Endothelial cell (in vitro differentiated cells): Measurements from ENCODE around the gene TMEM121B. TPM values are rescaled to one million over a fixed set of nuclear protein-coding genes. Genes with fewer than 3 reads are reported as not detected.

ENCODE experiments used
- DNase-seq: peaks from one replicate; pipeline ENCODE4 v3.0.0; 2021; ENCODE audit warnings: low spot score
- H3K27ac Mint-ChIP-seq: one replicate; pipeline ENCODE4 v1.8.0; 2021; ENCODE audit warnings: mixed read lengths, inconsistent platforms; ENCODE audit not compliant: unreplicated experiment
- H3K27me3 Mint-ChIP-seq: one replicate; pipeline ENCODE4 v1.8.0; 2021; ENCODE audit warnings: mild to moderate bottlenecking, moderate library complexity, mixed read lengths, inconsistent platforms; ENCODE audit not compliant: unreplicated experiment
- H3K36me3 Mint-ChIP-seq: one replicate; pipeline ENCODE4 v1.8.0; 2021; ENCODE audit warnings: mild to moderate bottlenecking, low read depth, mixed read lengths, inconsistent platforms; ENCODE audit not compliant: unreplicated experiment
- H3K4me1 Mint-ChIP-seq: one replicate; pipeline ENCODE4 v1.8.0; 2021; ENCODE audit warnings: mild to moderate bottlenecking, mixed read lengths, inconsistent platforms; ENCODE audit not compliant: unreplicated experiment
- H3K4me3 Mint-ChIP-seq: one replicate; pipeline ENCODE4 v1.8.0; 2021; ENCODE audit warnings: mild to moderate bottlenecking, mixed read lengths, inconsistent platforms; ENCODE audit not compliant: unreplicated experiment
- H3K9me3 Mint-ChIP-seq: one replicate; pipeline ENCODE4 v1.8.0; 2021; ENCODE audit warnings: mixed read lengths, inconsistent platforms; ENCODE audit not compliant: unreplicated experiment
- total RNA-seq: library from RNA; stranded (reverse); fragmentation: NEBNext Ultra II Directional; extraction: Animal tissue kit (Norgen Biotek cat#: 25700); gene quantifications from one replicate; pipeline ENCODE4 v1.2.1, GENCODE V29; 2021; ENCODE audit not compliant: unreplicated experiment
- TF ChIP-seq, protein P1 (sequence below): fragments of 200-600 bp; sonication (generic); IDR thresholded peaks from one replicate; pipeline ENCODE4 v1.5.0; 2021; ENCODE audit warnings: antibody characterized with exemption; ENCODE audit not compliant: unreplicated experiment

TMEM121B gene
- total RNA-seq, 1 donor from 2014 or later = 62.2 TPM

DNA sequence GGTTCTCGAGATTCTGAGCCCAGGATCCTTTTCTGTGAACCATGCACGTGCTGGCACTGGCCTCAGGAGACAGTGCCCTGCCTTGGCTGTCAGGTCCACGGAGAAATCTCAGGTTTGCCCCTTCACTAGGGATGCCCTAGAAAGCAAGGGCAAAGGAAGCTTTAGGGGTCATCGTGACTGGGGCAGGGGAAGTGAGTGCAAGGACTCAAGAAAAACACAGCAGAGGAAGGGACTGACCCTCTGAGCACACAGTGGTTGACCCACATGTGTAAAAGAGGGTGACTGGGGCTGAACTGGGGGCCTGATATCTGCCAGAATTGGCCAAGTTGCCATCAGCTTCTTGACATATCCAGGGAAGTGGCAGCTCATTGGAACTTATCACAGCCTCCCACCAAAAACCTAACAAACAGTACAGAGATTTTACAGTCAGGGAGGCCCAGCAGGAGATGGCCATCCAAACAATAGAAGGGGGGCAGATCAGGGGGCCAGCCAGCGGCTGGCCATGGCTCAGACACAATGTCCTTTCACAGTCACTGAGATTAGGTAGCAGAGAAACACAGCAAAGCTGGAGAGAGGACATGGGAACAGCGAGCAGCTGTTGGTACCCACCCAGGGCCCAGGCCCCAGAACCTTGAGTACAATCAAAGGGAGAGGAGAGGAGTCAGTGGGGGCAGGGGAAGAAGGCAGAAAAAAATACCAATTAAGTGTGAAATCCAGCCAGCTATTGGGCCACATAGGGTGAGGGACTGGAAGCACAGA, 4.4 kb downstream of the TMEM121B start:
- H3K27ac Mint-ChIP-seq = peak overlapping the region; percentile 97
- H3K4me3 Mint-ChIP-seq = peak overlapping the region; percentile 40

DNA sequence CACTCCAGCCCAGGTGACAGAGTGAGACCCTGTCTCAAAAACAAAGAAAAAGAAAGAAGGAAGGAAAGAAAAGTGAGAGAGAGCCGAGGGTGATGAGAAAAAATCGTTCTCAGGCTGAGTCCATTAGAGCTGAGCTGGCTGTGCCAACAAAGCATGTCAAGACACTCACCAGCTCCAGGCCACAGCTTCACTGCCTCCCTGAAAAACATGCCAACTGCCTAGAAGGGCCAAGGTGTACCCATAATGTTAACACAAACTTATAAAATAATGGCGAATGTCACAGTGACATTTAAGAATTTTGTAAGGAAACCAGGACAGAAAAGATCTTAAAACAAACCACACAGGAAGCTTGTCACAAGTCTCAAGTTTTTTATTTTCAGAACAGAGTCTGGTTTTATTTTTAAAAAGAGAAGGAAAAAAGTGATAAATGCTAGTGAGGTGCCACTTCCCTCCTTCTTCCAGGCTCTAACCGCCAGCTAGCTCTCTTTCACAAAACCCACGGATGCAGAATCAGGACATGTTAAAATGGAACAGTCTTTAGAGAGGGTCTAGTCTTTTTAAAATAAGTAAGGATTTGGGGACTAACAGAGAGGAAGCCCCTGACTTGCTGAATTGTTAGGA, 5.1 kb downstream of the TMEM121B start:
- Mint-ChIP-seq H3K27me3 (peaks cover 17% of the 10 kb centered on the region), H3K36me3 (peaks cover 25% of the 10 kb centered on the region), H3K4me3 (peak overlapping the region; percentile 40)

More for the DNA sequence above, 4.4 kb downstream of the TMEM121B start:
- TF ChIP-seq, protein P1, sequence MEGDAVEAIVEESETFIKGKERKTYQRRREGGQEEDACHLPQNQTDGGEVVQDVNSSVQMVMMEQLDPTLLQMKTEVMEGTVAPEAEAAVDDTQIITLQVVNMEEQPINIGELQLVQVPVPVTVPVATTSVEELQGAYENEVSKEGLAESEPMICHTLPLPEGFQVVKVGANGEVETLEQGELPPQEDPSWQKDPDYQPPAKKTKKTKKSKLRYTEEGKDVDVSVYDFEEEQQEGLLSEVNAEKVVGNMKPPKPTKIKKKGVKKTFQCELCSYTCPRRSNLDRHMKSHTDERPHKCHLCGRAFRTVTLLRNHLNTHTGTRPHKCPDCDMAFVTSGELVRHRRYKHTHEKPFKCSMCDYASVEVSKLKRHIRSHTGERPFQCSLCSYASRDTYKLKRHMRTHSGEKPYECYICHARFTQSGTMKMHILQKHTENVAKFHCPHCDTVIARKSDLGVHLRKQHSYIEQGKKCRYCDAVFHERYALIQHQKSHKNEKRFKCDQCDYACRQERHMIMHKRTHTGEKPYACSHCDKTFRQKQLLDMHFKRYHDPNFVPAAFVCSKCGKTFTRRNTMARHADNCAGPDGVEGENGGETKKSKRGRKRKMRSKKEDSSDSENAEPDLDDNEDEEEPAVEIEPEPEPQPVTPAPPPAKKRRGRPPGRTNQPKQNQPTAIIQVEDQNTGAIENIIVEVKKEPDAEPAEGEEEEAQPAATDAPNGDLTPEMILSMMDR = no peak
- Mint-ChIP-seq H3K9me3 (no peaks in the 10 kb centered on the region), H3K4me1 (peaks cover 62% of the 10 kb centered on the region), H3K36me3 (peaks cover 19% of the 10 kb centered on the region), H3K27me3 (peaks cover 18% of the 10 kb centered on the region)
- DNase-seq = no peak

DNA sequence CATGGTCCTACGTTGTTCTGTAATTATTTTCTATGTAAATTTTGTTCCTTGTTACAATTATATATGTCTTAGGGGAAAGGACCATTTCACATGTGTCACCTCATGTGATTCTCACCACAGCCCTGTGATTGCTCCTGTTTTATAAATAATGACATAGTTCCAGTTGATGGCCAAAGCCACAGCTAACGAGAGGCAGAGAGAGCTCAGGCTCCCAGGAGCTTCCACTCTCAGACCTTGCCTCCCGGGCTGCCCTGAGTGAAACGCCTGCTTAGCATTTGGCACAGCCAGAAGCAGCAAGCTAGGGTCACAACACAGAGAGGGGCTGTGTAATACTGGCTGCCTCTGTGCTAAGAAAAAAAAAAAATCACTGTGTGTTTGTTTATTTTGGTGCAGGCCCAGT, 5.9 kb downstream of the TMEM121B start:
- H3K9me3 Mint-ChIP-seq = no peaks in the 10 kb centered on the region
- peaks cover 26% of the 10 kb centered on the region for H3K36me3 Mint-ChIP-seq
- H3K27me3 Mint-ChIP-seq = peaks cover 18% of the 10 kb centered on the region
- H3K27ac Mint-ChIP-seq = no peak overlapping the region
- H3K4me1 Mint-ChIP-seq = peaks cover 60% of the 10 kb centered on the region
- DNase-seq = no peak
- H3K4me3 Mint-ChIP-seq = no peak overlapping the region
- TF ChIP-seq, protein P1 = no peak

More for the DNA sequence above, 5.1 kb downstream of the TMEM121B start:
- DNase-seq = no peak
- TF ChIP-seq, protein P1 = no peak
- Mint-ChIP-seq H3K9me3 (no peaks in the 10 kb centered on the region), H3K27ac (peak overlapping the region; percentile 97), H3K4me1 (peaks cover 60% of the 10 kb centered on the region)

DNA sequence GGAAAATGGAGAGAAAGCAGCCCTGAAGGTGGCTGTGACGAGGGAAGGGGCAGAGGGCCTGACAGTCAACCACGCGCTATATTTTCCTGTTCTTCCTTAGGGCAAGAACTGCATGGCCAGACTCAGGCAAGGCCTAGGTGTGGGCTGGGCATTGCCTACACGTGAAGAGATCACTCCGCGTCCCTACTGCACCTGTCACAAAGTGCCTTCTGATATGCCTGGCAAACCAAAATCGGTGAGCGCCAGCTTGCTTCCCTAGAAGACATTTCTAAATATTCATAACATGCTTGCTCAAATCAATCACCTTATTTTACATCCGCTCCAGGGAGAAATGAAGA, 6.3 kb downstream of the TMEM121B start:
- Mint-ChIP-seq H3K9me3 (no peaks in the 10 kb centered on the region), H3K27me3 (peaks cover 20% of the 10 kb centered on the region), H3K4me3 (no peak overlapping the region), H3K36me3 (peaks cover 28% of the 10 kb centered on the region), H3K4me1 (peaks cover 60% of the 10 kb centered on the region), H3K27ac (no peak overlapping the region)
- no peak for DNase-seq
- TF ChIP-seq, protein P1 = no peak
